Endometrial microvascular endothelial cells (primary cell): Measurements from ENCODE around the gene SUN2. TPM values are rescaled to one million over a fixed set of nuclear protein-coding genes. Genes with fewer than 3 reads are reported as not detected.
"Not testable (repeated sequence)": the region's sequence is repeated elsewhere in the genome, so short reads cannot be mapped to it uniquely, and the experiment has no call there.

Experiments used
- in situ Hi-C: cut with HindIII; loops from 2 replicates; pipeline ENCODE4 v1.10.0; 2017; ENCODE audit warnings: low sequenced_read_pairs, low pct_unique_long_range_greater_than_20kb; ENCODE audit errors: inconsistent ontology term
- total RNA-seq: library from RNA; depleted of rRNA; stranded (reverse); fragments of >200 nt; gene quantifications from one replicate; pipeline ENCODE4 v1.2.3, GENCODE V29; 2015; ENCODE audit errors: inconsistent ontology term

SUN2 gene, protein sequence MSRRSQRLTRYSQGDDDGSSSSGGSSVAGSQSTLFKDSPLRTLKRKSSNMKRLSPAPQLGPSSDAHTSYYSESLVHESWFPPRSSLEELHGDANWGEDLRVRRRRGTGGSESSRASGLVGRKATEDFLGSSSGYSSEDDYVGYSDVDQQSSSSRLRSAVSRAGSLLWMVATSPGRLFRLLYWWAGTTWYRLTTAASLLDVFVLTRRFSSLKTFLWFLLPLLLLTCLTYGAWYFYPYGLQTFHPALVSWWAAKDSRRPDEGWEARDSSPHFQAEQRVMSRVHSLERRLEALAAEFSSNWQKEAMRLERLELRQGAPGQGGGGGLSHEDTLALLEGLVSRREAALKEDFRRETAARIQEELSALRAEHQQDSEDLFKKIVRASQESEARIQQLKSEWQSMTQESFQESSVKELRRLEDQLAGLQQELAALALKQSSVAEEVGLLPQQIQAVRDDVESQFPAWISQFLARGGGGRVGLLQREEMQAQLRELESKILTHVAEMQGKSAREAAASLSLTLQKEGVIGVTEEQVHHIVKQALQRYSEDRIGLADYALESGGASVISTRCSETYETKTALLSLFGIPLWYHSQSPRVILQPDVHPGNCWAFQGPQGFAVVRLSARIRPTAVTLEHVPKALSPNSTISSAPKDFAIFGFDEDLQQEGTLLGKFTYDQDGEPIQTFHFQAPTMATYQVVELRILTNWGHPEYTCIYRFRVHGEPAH
- total RNA-seq: 114 TPM

DNA sequence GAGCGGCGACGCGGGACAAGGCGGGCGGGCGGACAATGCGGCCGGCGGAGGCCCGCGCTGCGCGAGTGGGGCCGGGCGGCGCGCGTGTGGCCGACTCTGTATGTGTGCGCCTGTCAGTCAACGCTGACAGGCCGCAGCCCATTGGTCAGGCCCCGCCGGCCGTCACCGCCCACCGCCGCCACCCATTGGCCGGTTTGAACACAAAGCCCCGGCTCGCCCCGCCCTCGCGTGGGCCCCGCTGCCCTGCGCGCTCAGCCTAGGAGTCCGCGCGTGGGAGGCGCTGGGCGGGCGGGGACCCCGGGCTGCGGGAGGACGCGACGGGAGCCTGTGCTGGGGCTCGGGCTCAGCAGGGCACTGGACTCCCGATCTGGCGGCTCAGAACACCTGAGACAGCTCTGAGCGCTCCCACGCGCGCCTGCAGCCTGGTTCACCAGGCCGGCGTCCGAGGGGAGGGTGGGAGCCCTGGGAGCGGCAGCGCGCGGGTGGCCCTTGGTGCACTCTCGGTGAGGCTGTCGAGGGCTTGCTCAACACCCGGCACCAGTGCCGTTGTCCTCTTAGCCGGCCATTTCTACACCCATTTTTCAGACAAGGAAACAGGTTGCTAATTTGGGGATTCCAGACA is at the start of gene SUN2:
Gene SUN2, minus strand, starts transcription at position 88 of the 622 bp plus-strand sequence. CDS start 3,370 bp downstream, outside the sequence.
- in situ Hi-C loops: no loop called here

DNA sequence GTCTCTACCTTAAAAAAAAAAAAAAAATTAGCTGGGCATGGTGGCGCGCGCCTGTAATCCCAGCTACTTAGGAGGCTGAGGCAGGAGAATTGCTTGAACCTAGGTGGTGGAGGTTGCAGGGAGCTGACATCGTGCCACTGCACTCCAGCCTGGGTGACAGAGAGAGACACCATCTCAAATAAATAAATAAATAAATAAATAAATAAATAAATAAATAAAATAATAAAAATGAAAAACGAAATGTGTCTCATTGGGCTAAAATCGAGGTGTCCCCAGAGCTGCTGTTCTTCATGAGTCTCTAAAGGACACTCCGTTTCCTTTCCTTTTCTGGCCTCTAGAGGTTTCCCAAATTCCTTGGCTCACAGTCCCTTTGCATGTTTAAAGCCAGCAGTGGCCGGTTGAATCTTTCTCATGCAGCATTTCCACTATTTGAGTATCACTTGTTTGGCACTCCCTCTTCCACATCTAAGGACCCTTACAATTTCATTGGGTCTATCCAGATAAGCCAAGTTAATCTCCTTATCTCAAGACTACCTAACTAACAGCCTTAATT is 49.3 kb upstream of the SUN2 start:
- in situ Hi-C loops: not testable (repeated sequence)

DNA sequence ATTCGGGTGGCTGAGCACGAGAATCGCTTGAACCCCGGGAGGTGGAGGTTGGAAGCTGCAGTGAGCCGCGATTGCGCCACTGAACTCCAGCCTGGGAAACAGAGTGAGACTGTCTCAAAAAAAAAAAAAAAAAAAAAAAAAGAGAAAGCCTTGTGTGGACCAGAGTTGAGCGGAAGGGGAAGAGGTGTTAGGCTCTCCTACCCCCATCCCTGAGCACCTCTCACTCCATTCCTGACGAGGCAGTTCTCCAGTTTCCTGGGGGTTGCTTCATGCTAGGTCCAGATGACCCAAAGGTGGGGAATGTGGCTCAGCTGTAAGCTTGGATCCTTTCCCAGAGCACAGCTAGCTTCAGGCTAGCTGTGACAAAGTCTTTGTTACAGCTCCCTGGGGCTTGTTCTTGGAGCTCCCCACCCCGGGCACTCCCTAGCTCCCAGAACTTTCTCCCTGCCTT is 46.9 kb upstream of the SUN2 start:
- in situ Hi-C loops: no loop called here

DNA sequence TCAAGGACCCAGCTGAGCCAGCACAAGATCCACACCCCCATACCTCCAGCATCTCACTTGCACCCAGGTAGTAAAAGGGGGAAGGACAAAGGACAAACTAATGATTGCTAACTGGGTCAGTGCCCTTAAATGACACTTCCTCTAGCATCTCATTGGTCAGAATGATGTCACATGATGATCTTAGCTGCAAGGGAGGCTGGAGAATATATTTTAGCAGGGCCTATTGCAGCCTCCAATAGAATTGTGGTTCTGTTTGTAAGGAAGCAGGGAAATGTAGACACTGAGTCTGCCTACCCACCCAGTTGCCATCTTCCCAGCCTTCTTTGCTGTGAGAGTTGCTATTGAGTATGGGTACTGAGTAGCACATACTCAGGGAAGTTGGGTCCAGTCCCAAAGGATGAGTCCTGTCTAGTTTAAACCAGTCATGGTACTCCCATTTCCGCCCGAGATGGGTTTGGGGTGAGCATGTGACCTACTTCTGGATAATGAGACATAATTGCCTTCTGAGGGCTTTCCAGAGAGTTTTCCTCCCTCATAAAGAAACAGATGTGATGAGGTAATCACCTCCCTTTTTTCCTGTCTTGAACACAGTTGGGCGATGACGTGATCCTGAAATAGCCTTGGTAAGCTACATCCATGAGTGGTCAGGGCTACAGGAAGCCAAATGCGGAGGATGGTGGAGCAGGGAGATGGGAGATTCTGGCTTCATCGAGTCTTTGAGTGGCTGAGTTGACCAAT is 43.6 kb upstream of the SUN2 start:
- in situ Hi-C loops: no loop called here

DNA sequence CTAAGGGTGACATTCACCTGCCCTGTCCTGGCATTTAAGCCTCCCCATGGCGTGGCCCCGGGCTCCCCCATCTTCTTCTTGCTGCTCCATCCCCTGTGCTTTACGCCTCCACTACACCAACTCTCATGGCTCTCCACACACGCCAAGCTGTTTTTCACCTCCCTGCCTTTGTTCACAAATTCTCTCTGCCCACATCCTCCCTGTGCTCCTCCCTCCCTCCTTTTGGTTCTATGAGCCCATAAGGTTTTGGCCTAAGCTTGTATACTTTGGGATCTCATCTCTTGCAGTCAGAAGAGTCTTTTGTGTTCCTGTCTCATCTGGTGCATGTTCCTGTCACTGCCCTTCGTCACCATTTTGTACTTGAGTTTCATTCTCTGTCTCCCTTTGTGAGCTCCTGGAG is 42.7 kb upstream of the SUN2 start:
- in situ Hi-C loops: no loop called here

DNA sequence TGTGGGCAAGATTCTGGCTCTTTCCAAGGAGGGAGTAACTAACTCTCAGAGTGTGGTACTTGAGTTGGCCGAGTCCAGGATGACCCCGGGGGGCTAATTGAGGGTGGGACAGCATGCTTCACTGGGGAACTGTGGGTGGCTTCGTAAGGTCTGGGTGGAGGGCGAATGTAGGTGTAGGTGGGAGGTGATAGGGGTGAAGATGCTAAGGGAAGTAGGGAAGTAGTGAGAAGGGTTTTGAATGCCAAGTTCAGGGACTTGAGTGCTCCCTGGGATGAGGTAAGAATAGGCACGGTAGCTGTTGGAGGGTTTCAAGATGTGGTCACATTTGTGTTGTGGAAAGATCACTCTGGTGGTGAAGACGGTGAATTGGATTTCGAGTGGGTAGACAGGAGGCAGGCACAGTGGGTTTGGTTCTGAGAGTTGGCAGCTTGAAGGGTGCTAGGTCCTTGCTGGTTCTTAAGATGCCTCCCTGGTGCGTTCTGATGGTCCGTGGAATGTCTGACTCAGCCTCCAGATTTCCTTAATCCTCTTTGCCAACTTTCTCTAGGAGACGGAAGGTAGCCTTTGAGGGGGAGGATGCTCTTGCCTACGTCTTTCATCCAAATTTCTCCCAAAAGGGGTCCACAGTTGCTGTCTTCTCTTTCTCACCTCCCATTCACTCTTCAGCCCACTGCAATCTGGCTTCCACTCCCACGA is 40.6 kb upstream of the SUN2 start:
- in situ Hi-C loops: no loop called here

DNA sequence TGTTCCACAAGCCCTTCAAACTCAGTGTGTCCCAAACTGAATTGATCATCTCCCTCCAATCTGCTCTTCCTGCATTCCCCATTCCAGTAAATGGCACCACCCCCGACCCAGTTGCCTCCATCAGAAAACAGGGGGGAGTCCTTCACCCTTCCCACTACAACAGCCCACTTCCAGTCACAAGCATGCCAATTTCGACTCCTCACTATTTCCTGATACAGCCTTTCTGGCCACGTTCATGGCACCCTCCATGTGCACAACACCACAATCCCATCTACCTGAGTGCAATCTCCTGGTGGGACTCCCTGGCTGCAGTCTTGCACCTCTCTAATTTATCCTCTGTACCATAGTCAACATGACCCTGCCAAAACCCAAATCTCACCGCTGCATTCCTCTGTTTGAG is 39.8 kb upstream of the SUN2 start:
- in situ Hi-C loops: no loop called here

DNA sequence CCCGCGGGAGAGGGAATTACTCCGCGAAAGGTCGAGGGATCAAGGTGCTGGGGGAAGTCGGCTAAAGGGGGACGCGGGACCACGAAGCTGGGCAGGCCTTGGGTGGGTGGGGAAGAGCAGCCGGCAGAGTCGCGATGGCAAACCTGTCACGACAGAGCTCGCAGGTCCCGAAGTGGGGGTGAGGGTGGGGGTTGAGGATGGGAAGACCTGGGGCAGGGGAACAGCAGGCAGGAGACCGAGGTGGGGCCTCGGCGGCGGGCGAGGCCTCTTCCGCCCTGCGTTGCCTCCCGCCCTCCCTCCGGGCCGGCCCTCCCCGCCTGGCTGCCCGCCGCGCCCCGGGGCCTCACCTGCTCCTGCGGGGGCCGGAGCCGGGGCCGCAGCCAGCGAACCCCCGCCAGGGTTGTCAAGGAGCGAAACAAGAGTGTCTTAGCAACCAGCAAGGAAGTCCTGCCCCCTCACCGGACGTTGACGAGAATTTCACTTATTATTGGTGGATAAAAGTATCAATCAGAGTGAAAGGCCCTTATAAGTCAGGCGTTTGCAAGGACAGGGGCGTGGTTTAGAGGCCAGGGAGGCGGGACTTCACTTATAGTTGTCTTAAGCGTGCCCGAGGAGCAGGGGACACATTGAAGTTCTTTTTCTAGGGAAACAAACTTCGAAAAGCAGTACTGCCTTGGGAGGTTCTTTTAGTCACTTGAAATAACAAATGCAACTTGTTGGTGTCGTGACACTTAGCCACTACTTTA is 38.1 kb upstream of the SUN2 start, which contains the start of gene DNAL4:
Gene DNAL4, minus strand, starts transcription at position 423 of the 746 bp plus-strand sequence. CDS start 11,412 bp downstream, outside the sequence.
- in situ Hi-C loops: no loop called here

DNA sequence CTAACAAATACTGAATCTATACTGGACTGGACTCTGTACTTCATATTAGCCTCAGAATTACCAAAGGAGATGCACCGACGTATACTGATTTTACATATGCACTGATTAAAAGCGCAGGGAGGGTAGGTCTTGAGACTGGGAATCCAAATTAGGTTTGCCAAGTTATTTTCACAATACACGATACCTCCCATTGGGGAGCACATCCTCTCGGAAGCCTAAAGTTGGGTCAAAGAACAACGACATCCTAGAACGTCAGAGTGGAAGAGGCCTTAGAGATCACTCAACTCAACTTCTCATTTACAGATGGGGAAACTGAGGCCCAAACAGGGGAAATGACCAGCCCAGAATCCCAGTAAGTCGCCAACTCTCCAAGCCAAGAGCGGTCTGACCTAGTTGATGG is 37.5 kb upstream of the SUN2 start:
- in situ Hi-C loops: no loop called here

DNA sequence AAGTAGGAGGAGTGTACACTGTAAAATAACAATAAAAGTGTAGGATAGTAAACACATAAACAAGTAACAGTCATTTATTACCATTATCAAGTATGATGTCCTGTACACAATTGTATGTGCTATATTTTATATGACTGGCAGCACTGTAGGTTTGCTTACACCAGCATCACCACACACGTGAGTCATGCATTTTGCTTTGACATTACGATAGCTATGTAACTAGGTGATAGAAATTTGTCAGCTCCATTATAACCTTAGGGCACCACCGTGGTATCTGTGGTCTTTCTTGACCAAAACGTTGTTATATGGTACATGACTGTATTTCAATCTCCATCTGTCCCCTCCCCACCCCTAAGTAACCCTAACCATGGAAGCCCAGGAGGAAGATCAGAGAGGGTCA is 37.0 kb upstream of the SUN2 start:
- in situ Hi-C loops: no loop called here

DNA sequence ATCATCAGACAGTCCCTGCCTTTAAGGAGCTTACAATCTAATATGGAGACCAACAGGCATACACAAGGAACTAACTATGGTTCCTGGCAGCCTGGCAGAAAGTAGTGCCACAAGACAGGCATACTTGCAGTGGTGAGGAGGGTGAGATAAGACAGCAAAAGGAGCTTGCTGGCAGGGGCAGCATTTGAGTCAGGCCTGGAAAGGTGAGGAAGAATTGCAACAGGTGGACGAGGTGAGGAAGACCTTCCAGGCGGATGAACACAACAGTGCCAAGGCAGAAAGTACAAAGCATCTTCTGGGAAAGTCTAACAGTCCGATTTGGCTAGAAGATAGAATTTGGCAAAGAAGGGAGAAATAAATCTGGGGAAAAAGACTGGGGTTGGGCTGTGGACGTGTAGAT is 33.8 kb upstream of the SUN2 start:
- in situ Hi-C loops: no loop called here

DNA sequence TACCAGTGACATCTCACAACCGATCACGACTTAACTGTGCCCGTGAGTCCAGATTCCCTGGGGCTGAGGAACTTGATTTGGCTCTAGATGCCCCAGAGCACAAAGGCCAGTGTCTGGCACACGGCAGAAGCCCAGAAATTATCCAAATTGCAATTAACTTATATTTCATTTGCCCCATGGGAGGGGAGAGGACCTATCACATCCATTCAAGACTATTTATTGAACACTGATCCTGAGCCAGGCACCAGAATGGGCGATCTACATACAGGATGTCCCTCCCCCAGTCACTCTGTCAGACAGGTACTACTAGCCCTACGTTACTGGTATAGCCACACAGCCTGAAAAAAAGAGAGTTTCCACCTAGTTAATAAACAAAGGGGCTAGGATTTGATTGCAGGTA is 33.0 kb upstream of the SUN2 start:
- in situ Hi-C loops: no loop called here

DNA sequence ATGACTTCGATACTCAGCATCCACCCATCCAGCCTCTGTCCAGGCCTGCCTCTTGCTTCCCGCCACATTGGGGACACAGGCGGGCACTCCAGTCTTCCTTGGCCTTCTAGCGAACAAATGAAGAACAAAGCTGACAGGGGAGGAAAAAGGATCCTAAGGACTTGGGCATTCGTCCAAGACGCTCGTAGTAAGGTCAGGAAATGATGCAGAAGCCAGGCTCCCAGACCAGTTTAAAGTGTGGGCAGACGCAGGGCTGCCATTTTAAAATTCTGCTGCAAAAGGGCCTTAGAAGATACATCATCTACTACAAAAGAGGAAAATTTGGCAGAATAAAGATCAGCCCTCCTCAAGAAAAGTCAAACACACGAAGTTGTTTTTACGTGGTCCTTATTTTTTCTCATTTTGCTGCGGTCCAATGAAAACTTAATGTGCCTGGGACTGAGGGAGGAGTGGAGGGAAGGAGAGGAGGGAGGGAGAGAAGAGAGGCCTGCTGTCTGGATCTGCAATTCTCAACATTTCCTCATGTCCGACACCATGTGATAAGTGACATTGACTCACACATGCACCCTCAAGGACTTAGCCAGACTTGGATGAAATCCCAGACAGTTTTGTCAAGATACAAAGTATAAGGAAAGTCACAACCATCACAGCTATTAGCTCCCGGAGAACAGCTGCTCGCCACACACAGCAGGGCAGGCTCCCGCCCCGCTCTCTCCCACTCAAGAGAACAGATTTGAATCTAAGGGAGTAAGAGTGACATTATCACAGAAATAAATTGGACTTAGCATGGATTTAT is 32.4 kb upstream of the SUN2 start:
- in situ Hi-C loops: no loop called here

DNA sequence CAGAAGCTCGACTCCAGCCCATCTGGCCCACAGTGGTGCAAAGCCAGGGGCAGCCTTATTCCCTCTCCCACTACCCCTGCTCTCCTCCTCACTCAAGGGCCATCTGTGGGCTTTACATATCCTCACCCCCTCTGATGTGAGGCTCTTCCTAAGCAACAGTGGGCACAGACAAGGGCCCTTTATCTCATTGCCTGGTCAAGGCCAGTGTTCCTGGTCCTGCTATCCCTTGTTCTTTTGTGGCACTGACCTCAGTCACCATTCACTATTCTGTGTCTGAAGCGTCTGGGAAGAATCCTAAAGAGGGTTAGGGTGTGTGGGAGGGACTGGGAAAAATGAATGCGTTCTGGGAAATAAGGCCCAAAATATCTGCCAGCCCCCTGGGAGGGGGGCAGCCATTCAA is 30.8 kb upstream of the SUN2 start:
- in situ Hi-C loops: no loop called here

DNA sequence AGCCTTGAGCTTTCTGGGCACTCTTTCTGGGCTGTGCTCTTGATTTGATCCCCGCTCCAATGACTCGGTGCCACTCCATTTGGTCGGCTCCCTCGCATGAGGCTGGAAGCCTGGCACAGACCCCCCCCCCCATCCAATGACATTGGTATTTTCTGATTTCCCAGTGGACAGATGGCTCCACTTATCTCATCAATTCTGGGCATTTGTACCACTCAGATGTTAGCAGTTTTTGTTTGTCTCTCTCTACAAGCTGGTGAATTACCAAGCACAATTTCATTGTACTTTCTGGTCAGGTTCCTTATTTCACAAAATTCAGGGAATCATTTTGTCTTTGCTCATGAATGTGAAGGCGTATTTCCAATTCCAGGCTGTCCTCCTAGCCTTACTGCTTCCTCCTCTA is 29.1 kb upstream of the SUN2 start:
- in situ Hi-C loops: no loop called here

DNA sequence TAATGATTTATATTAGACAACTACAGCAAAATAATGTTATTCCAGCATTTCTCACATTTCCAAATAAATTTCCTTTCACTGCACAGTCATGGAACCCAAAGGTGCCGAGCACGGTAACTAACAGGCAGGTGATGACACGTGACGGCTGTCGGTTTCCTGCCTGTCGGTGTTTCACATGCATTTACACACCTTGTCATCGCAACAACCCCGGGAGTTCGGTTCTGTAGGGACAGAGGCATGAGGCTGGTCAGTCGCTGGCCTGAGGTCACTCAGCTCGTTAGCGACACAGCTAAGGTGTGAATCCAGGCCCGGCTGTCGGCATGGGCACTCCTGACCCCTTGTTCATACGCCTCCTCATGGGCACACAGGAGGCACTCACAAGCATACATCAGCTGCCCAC is 28.2 kb upstream of the SUN2 start:
- in situ Hi-C loops: no loop called here

DNA sequence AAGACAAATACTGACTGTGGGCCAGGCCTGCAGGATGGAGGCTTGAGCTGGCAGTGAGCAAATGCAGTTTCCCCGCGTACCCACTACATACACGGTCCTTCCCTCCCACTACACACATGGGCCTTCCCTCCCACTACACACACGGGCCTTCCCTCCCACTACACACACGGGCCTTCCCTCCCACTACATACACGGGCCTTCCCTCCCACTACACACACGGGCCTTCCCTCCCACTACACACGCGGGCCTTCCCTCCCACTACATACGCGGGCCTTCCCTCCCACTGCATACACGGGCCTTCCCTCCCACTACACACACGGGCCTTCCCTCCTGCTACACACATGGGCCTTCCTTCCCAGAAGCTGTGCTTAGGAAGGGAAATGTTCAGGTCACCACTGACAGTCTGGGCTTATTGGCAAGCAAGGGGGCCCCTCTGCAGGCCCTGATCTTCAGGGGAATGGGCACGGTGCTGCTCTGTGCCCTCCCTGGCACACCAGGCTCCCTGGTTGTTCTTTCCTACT is 27.4 kb upstream of the SUN2 start:
- in situ Hi-C loops: no loop called here
